NB4 (cell line): ENCODE measurements around the gene PANX3.

Experiments
- DNase-seq: peaks from one replicate; pipeline ENCODE4 v3.0.0; 2010; ENCODE audit warnings: low read depth
- H3K4me3 ChIP-seq: one replicate; pipeline ENCODE4 v1.5.1; 2011; ENCODE audit warnings: mild to moderate bottlenecking, low read depth, low read length, moderate library complexity
- MYC ChIP-seq: IDR thresholded peaks from 2 replicates; pipeline ENCODE4 v1.6.1; 2011; ENCODE audit warnings: low read depth, low read length
- POLR2A ChIP-seq: IDR thresholded peaks from 2 replicates; pipeline ENCODE4 v1.6.1; 2011; ENCODE audit warnings: mild to moderate bottlenecking; ENCODE audit not compliant: insufficient read length; ENCODE audit errors: extremely low read depth
- TF ChIP-seq, protein P1 (sequence below): IDR thresholded peaks from one replicate; pipeline ENCODE4 v1.5.1; 2012; ENCODE audit warnings: low read depth, low read length
- TF ChIP-seq, protein P2 (sequence below): IDR thresholded peaks from 2 replicates; pipeline ENCODE4 v1.6.1; 2011; ENCODE audit warnings: low read depth, low read length

Gene PANX3

DNA sequence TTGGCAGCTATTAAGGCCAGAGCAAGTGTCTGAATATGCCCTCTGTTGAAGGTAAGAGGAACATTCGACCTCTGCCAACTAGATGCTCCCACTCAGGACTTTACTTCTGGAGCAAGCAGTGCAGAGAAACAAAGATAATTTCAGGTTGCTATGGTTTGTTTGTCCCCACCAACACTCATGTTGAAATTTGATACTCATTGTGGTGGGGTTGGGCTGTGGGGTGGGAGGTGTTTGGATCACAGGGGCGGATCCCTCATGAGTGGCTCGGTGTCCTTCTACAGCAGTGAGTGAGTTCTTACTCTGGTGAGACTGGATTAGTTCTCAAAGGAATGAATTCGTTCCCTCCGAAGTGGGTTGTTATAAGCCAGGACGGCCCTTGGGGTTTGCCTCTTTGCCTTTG is 29.4 kb upstream of the PANX3 start:
- no peak overlapping the region for H3K4me3 ChIP-seq
- TF ChIP-seq, protein P1, sequence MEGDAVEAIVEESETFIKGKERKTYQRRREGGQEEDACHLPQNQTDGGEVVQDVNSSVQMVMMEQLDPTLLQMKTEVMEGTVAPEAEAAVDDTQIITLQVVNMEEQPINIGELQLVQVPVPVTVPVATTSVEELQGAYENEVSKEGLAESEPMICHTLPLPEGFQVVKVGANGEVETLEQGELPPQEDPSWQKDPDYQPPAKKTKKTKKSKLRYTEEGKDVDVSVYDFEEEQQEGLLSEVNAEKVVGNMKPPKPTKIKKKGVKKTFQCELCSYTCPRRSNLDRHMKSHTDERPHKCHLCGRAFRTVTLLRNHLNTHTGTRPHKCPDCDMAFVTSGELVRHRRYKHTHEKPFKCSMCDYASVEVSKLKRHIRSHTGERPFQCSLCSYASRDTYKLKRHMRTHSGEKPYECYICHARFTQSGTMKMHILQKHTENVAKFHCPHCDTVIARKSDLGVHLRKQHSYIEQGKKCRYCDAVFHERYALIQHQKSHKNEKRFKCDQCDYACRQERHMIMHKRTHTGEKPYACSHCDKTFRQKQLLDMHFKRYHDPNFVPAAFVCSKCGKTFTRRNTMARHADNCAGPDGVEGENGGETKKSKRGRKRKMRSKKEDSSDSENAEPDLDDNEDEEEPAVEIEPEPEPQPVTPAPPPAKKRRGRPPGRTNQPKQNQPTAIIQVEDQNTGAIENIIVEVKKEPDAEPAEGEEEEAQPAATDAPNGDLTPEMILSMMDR: no peak
- no peak for TF ChIP-seq MYC
- TF ChIP-seq POLR2A: no peak
- TF ChIP-seq, protein P2, sequence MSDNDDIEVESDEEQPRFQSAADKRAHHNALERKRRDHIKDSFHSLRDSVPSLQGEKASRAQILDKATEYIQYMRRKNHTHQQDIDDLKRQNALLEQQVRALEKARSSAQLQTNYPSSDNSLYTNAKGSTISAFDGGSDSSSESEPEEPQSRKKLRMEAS: no peak
- DNase-seq: no peak

DNA sequence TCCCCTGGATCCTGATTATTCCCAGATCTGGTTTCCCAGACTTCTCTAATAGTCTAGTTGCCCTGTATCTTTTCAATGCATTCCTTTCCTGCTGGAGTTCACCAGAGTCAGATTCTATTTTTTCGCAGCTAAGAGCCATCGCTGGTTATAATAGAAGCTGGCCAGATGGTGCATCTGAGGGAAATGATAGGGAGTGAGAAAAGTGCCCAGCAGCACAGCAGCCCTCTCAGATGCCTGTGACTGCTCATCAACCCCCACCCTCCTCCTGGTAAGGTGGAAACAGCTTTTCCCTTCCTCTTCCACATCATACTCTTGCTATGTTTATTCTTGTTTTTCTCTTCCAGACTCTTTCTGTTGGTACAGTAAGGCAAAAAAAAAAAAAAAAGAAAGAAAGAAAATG is 28.7 kb upstream of the PANX3 start:
- H3K4me3 ChIP-seq: no peak overlapping the region
- no peak for DNase-seq
- TF ChIP-seq, protein P2: no peak
- TF ChIP-seq MYC (no peak), POLR2A (no peak)
- TF ChIP-seq, protein P1: no peak

DNA sequence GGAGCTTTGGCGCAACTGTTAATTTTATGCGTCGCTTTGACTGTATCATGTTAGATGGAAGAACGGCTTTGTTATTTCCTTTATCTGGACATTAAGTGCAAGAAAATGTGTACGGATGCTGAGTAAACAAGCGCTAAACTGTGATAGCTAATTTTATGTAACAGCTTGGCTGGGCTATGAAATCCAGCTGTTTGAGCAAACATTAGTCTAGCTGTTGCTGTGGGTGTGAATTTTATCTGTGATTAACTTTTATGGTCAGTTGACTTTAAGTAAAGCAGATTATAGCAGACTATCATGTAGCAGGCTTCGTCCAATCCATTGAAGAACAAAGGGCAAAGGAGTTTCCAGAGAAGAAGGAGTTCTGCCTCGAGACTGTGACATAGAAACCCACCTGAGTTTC is 27.4 kb upstream of the PANX3 start:
- TF ChIP-seq POLR2A: no peak
- TF ChIP-seq, protein P2: no peak
- TF ChIP-seq, protein P1: no peak
- TF ChIP-seq MYC: no peak
- H3K4me3 ChIP-seq: no peak overlapping the region
- DNase-seq: no peak

DNA sequence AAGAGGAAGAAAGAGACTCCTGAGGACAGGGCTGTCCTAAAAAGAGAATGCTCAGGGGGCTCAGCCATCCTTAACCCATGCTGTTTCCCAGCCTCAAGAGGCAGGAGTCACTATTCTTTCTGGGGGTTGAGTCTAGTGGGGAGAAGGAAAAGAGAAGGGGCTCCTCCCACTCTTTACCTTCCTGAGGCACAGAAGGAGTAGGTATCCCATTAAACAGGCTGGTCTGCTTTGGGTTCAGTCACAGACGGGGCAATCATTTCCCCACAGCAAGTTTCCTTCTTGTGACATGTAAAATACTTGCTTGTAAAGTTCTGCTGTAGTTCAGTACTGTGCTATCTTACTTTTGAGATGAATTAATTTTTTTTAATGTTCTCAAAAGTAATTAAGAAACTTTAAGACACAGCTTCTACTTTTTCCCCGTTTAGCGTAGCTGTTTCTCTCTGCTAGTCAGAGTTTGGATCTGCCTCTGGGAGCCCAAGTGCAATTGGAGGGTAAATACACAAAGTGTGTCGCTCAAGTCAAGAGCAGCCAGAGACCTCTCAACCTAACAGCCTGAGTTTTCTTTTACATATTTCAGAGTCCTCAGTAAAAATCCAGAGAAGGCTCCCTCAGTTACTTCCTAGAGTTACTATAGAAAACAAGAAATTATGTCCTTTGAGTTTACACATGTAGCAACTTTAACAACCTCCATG is 26.4 kb upstream of the PANX3 start:
- TF ChIP-seq, protein P1: no peak
- no peak for TF ChIP-seq POLR2A
- no peak for DNase-seq
- no peak overlapping the region for H3K4me3 ChIP-seq

DNA sequence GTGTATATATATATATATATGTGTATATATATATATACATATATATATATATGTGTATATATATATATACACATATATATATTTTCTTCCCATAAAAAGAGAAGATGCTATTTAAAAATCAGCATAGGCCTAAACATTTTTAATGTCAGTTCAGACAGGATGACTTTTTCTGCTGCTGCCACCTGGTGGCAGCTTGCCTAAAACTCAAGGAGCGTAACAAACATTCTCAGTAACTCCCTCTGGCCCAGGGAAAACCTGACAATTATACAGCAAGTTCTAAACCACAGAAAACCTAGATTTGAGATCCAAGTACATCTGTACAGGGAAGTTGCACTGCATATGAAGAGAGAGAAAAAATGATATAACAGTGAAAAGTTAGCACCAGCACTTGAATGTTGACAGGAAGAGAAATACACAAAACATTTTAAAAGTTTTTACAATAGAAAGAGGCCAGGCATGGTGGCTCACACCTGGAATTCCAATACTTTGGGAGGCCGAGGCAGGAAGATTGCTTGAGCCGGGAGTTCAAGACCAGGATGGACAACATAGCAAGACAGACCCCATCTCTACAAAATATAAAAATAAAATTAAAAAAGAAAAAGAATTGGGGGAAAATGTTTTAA is 24.9 kb upstream of the PANX3 start:
- TF ChIP-seq, protein P2: no peak
- TF ChIP-seq, protein P1: peak; percentile 79
- no peak overlapping the region for H3K4me3 ChIP-seq
- DNase-seq: peak; percentile 61
